HG02623 (cell line): ENCODE data around the gene ABHD17A.
"Not testable (repeated sequence)": the region's sequence is repeated elsewhere in the genome, so short reads cannot be mapped to it uniquely, and the experiment has no call there.

Source experiments
- ATAC-seq: cut with Tn5 transposase; IDR thresholded peaks from one replicate; pipeline ENCODE4 v1.9.1; 2021; ENCODE audit warnings: moderate library complexity; ENCODE audit not compliant: unreplicated experiment

ABHD17A gene

GRCh38 chr19:1911098-1911497 lies 25.8 kb upstream of the ABHD17A start:
- ATAC-seq: no peak

GRCh38 chr19:1910177-1910576 lies 24.9 kb upstream of the ABHD17A start:
- no peak for ATAC-seq

GRCh38 chr19:1909761-1910080 lies 24.4 kb upstream of the ABHD17A start:
- ATAC-seq: no peak

GRCh38 chr19:1908364-1908678 lies 23.0 kb upstream of the ABHD17A start:
- no peak for ATAC-seq

- ATAC-seq: no peak
Observed at GRCh38 chr19:1907563-1908363, 22.5 kb upstream of the ABHD17A start.

- ATAC-seq: no peak
Observed at GRCh38 chr19:1906985-1907562, 21.8 kb upstream of the ABHD17A start.

- no peak for ATAC-seq
Observed at GRCh38 chr19:1905863-1906375, 20.6 kb upstream of the ABHD17A start.

- ATAC-seq: peak; percentile 80
Observed at GRCh38 chr19:1905110-1905862, 20.0 kb upstream of the ABHD17A start, which contains the start of the genes ADAT3 and SCAMP4. ADAT3 (plus strand) TSS chr19:1905399; CDS start chr19:1912048, 6,649 bp downstream. SCAMP4 (plus strand) TSS chr19:1905399; CDS start chr19:1915020, 9,621 bp downstream.

GRCh38 chr19:1904860-1905109 lies 19.5 kb upstream of the ABHD17A start:
- ATAC-seq: no peak

GRCh38 chr19:1902923-1903322 lies 17.6 kb upstream of the ABHD17A start:
- ATAC-seq: no peak

GRCh38 chr19:1901940-1902404 lies 16.7 kb upstream of the ABHD17A start:
- ATAC-seq: no peak

GRCh38 chr19:1896508-1896907 lies 11.2 kb upstream of the ABHD17A start:
- ATAC-seq: no peak

GRCh38 chr19:1893791-1894190 lies 8.5 kb upstream of the ABHD17A start:
- no peak for ATAC-seq

GRCh38 chr19:1889907-1890306 lies 4.6 kb upstream of the ABHD17A start:
- no peak for ATAC-seq

GRCh38 chr19:1888385-1888784 lies 3.1 kb upstream of the ABHD17A start:
- no peak for ATAC-seq

GRCh38 chr19:1886360-1886759 lies 1.1 kb upstream of the ABHD17A start:
- ATAC-seq: not testable (repeated sequence)

GRCh38 chr19:1884719-1885334 lies 469 bp downstream of the ABHD17A start:
- ATAC-seq: peak; percentile 6

GRCh38 chr19:1884291-1884718 lies 991 bp downstream of the ABHD17A start:
- ATAC-seq: no peak

GRCh38 chr19:1883784-1884183 lies 1.5 kb downstream of the ABHD17A start:
- no peak for ATAC-seq

GRCh38 chr19:1882786-1883692 lies 2.3 kb downstream of the ABHD17A start:
- no peak for ATAC-seq
